ENCODE results near the gene EHD1. TPM values are rescaled to one million over a fixed set of nuclear protein-coding genes. Genes with fewer than 3 reads are reported as not detected.

EHD1 gene
- total RNA-seq = 19.3 and 24.4 TPM in 2 replicates

GRCh38 chr11:64878494-64879243 lies at the start of gene EHD1:
TSS of gene EHD1 (minus strand) at chr11:64878621. CDS start at chr11:64878464, 157 bp downstream.

DNA sequence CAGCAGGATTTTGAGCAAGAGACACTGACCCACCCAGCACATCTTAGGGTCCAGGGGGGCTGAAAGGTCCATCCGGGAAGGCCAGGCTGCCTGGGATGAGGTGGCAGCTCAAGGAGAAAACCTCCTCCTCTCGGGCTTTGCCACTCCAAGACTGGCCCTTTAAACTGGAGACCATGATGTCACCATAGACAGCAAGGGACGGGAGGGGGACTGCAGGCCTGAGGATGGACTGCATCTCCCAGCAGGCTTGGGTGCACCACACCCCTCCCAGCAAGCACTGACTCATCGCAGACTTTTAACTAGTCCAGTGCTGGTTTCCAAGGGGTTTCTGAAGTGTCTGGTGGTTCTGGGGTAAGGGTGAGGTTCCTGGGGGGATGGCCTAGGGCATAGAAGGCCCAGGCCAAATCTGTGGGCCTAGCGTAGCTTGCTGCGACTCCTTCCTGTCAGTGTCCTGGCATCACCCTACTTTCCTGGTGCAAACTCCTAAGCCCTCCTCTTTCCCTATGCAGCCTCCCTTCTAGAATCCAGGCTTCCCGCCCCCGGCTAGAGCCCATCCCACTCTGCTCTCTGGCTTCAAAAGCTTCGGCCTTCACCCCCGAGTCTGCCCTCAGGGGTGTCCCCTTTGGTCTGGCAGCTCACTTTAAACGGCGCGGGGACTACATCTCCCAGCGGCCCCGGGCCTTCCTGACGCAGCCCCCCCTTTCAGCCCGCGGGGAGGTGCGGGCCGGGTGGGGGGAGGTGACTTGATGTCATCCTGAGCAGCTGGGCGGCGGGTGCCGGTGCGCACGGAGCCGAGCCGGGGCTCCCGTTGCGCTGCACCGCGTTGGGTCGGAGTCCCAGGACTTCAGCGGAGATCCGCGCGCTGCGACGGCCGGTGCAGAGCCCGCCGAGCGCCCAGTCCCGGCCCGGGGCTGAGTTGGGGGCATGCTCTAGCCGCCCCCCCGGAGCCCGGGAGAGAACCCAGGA lies 45.8 kb upstream of the EHD1 start, which contains the start of gene PPP2R5B:
TSS of gene PPP2R5B (plus strand) at position 746 of the 966 bp plus-strand sequence. CDS start 1,046 bp downstream, outside the sequence.

GRCh38 chr11:64916775-64917662 lies 38.6 kb upstream of the EHD1 start, which contains the start of gene ATG2A:
TSS of gene ATG2A (minus strand) at chr11:64917209. CDS start at chr11:64917135, 74 bp downstream.

DNA sequence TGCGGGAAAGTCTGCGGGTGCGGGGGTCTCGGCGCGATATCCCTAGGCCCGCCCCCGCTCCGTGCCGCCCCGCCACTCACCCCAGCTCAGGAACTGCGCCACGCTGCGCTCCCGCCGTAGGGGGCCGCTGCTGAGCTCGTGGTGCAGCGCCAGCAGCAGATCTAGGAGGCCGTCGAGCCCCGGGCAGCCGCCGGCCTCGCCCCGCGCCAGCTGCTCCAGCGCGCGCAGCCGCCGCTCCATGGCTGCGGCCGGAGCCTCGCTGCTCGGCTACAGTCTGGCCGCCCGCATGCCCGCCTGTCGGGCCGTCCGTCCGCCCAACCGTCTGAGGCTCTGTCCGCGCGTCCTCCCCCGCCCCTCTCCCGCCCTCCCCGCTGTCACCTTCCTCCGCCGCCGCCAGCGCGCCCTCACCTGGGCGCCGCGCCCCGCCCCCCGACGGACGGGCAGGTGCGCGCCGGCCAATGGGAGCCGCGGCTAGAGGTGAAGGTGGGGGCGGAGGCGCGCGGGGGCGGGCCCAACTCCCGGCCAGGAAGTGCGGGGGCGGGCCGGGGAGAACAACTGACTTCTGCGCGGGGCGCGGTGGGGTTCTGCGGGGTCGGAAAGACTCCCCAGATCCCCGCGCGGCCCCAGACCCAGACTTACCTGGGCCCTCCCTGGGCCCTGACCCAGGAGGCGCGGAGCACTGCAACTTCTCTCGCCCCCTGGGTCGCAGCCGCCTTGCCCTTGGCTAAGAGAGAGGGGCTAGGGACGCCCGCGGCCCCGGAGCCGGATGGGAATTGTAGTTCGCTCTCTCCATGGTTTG lies 33.9 kb downstream of the EHD1 start, which contains the start of gene CDC42BPG:
TSS of gene CDC42BPG (minus strand) at position 324 of the 799 bp plus-strand sequence. CDS start at position 240, 84 bp downstream.

DNA sequence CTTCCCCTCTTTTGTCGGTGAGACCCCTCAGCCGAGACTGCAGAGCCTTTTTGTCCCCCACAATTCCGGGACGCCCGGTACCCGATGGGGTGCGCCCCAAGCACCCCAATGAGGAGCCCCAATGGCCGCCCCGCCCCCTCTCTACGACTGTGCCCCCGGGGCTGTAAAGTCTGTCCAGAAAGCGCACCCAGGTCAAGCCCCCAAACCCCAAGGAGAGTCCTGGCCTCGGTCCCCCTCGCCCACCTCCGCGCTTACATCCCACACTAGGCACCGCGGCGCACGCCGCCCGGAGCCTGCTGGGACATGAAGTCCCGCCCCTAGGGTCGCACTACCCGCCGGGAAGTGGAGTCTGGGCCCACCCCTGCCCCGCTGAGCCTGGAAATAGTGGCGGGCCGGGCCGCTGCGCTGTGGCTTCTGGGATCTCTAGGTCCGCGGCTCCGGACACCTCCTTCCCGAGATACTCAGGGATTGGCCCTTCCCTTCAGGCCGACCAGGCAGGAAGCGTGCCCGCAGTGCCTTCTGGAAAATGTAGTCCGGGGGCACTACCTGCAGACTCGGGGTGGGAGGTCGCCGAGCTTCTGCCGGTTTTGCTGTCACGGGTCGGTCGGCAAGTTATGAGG lies 68.0 kb downstream of the EHD1 start, which contains the start of gene MEN1:
TSS of gene MEN1 (minus strand) at position 281 of the 620 bp plus-strand sequence. CDS start 442 bp downstream, outside the sequence.

DNA sequence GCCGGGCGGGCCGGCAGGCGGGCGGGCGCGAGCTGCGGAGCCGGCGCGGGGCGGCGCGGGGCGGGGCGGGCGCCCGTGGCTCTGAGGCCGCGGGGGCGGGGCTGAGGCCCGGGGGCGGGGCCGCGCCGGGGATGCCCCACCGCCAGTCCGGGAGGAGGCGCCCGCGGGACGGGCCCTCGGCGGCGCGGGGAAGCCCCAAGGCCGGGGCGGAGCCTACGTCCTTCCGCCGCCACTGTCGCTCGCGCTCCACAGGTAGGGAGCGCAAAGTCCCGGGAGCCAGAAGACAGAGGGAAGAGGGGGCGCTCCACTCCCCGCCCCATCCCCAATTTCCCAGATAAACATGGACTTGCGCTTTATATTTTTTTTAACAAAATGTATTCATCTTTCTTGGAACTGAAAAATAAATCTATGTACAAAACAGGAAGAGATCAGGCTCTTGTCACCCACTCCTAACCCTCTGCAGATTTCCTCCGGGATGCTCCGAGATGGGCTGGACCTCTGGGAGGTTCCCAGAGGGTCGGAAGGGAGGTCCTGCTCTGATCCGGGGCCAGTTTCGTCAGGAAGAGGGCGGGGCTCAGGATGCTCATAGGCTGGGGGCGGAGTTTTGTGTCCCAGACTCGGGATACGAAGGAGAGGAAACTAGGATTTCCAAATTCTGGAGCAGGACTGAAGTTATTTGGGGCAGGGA lies 75.1 kb downstream of the EHD1 start, which contains the start of gene MAP4K2:
TSS of gene MAP4K2 (minus strand) at position 57 of the 688 bp plus-strand sequence. CDS start 65 bp downstream, outside the sequence.

Other genes with a start within 250 kb of the EHD1 start
- not detected in 2 replicates for gene NRXN2, start 155.4 kb downstream of the EHD1 start, total RNA-seq
- 3.0 and 3.4 TPM in 2 replicates for gene RASGRP2, start 134.5 kb downstream of the EHD1 start, total RNA-seq
- 0.11 and 0.26 TPM in 2 replicates for gene PYGM, start 118.6 kb downstream of the EHD1 start, total RNA-seq
- 54.5 and 89.6 TPM in 2 replicates for gene SF1, start 100.1 kb downstream of the EHD1 start, total RNA-seq
- gene MAP4K2, start 75.4 kb downstream of the EHD1 start, total RNA-seq = 47.9 and 67.0 TPM in 2 replicates
- gene MEN1, start 68.1 kb downstream of the EHD1 start, total RNA-seq = 10.8 and 14.8 TPM in 2 replicates
- 0.34 and 0.43 TPM in 2 replicates for gene CDC42BPG, start 34.0 kb downstream of the EHD1 start, total RNA-seq
- gene ATG2A, start 38.6 kb upstream of the EHD1 start, total RNA-seq = 8.8 and 13.9 TPM in 2 replicates
- gene PPP2R5B, start 46.1 kb upstream of the EHD1 start, total RNA-seq = 5.0 and 9.2 TPM in 2 replicates
- not detected in 2 replicates for gene GPHA2, start 57.3 kb upstream of the EHD1 start, total RNA-seq
- not detected in 2 replicates for gene MAJIN, start 93.5 kb upstream of the EHD1 start, total RNA-seq
- gene BATF2, start 118.3 kb upstream of the EHD1 start, total RNA-seq = 0.52 and 0.54 TPM in 2 replicates
- 124 and 130 TPM in 2 replicates for gene ARL2, start 135.5 kb upstream of the EHD1 start, total RNA-seq
- gene SNX15, start 148.8 kb upstream of the EHD1 start, total RNA-seq = 7.5 and 9.9 TPM in 2 replicates
- 4.1 and 5.3 TPM in 2 replicates for gene SAC3D1, start 162.6 kb upstream of the EHD1 start, total RNA-seq
- 11.5 and 12.8 TPM in 2 replicates for gene NAALADL1, start 179.9 kb upstream of the EHD1 start, total RNA-seq
- 1.5 and 2.0 TPM in 2 replicates for gene CDCA5, start 205.4 kb upstream of the EHD1 start, total RNA-seq
- gene ZFPL1, start 205.6 kb upstream of the EHD1 start, total RNA-seq = 16.4 and 20.7 TPM in 2 replicates
- gene VPS51, start 217.6 kb upstream of the EHD1 start, total RNA-seq = 231 and 291 TPM in 2 replicates
- gene TM7SF2, start 233.3 kb upstream of the EHD1 start, total RNA-seq = 6.0 and 12.8 TPM in 2 replicates
- gene ZNHIT2, start 239.1 kb upstream of the EHD1 start, total RNA-seq = 6.3 and 6.4 TPM in 2 replicates
- gene FAU, start 243.5 kb upstream of the EHD1 start, total RNA-seq = 283 and 465 TPM in 2 replicates
- gene MRPL49, start 243.7 kb upstream of the EHD1 start, total RNA-seq = 41.9 and 49.5 TPM in 2 replicates